IPS-NIHi7 (cell line): ENCODE measurements around the gene ABCC4.

Source experiments
- DNase-seq: peaks from one replicate; pipeline ENCODE4 v3.0.0; 2012; ENCODE audit warnings: mixed read lengths; ENCODE audit errors: extremely low spot score

The ABCC4 gene, protein sequence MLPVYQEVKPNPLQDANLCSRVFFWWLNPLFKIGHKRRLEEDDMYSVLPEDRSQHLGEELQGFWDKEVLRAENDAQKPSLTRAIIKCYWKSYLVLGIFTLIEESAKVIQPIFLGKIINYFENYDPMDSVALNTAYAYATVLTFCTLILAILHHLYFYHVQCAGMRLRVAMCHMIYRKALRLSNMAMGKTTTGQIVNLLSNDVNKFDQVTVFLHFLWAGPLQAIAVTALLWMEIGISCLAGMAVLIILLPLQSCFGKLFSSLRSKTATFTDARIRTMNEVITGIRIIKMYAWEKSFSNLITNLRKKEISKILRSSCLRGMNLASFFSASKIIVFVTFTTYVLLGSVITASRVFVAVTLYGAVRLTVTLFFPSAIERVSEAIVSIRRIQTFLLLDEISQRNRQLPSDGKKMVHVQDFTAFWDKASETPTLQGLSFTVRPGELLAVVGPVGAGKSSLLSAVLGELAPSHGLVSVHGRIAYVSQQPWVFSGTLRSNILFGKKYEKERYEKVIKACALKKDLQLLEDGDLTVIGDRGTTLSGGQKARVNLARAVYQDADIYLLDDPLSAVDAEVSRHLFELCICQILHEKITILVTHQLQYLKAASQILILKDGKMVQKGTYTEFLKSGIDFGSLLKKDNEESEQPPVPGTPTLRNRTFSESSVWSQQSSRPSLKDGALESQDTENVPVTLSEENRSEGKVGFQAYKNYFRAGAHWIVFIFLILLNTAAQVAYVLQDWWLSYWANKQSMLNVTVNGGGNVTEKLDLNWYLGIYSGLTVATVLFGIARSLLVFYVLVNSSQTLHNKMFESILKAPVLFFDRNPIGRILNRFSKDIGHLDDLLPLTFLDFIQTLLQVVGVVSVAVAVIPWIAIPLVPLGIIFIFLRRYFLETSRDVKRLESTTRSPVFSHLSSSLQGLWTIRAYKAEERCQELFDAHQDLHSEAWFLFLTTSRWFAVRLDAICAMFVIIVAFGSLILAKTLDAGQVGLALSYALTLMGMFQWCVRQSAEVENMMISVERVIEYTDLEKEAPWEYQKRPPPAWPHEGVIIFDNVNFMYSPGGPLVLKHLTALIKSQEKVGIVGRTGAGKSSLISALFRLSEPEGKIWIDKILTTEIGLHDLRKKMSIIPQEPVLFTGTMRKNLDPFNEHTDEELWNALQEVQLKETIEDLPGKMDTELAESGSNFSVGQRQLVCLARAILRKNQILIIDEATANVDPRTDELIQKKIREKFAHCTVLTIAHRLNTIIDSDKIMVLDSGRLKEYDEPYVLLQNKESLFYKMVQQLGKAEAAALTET (N-terminal part only)

DNA sequence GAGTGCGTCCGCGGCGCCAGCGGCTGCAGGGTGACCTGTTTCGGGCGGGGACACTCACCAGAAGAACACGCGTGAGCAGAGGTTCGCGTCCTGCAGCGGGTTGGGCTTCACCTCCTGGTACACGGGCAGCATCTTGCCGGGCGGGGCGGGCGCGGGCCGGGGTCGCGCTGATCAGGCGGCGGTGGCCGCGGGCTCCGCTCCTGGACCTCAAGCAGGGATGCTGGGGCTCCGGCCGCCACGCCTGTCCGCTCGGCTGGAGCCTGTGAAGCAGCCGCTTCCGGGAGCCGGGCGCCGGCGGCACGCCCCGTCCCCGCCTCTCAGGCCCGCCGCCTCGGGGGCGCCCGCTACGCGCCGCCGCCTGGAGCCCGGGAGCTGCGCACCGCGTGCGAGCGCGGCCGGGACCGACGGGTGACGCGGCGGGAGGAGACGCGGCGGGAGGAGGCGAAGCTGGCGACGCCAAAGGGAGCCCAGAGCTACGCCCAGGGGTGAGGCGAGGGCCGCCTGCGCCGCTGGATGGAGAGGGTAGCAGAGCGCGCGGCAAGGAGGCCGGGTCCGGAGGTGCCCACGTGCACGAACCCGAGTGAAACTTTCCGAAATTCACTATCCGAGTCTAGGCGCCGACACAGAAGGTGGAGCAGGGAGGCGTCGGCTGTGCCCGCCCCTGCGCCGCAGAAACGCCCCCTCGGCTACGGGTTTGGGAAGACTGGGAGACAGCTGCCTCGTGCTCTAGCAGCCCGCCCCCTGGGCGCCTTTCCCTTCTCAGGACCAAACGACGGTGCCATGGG is at the start of gene ABCC4:
Gene ABCC4 (minus strand): TSS at position 269 of the 785 bp plus-strand sequence. CDS start 137 bp downstream, at position 132.
- peak; percentile 86 for DNase-seq

GRCh38 chr13:95349267-95349666 is 48.0 kb upstream of the ABCC4 start:
- no peak for DNase-seq

- DNase-seq = no peak
Measured at GRCh38 chr13:95343944-95344343, 42.7 kb upstream of the ABCC4 start.

DNA sequence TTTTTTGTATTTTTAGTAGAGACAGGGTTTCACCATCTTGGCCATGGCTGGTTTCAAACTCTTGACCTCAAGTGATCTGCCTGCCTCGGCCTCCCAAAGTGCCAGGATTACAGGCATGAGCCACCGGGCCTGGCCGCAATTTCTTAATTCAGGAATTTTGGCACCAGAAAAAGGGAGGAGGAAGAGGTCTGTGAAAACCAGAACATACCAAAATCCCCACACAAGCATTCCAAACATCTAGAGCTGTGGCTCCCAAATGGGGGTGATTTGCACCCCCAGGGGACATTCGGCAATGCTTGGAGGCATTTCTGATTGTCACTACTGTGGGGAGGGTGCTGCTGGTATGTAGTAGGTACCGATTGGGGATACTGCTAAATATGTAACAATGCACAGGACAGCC is 40.2 kb upstream of the ABCC4 start:
- DNase-seq = no peak

DNA sequence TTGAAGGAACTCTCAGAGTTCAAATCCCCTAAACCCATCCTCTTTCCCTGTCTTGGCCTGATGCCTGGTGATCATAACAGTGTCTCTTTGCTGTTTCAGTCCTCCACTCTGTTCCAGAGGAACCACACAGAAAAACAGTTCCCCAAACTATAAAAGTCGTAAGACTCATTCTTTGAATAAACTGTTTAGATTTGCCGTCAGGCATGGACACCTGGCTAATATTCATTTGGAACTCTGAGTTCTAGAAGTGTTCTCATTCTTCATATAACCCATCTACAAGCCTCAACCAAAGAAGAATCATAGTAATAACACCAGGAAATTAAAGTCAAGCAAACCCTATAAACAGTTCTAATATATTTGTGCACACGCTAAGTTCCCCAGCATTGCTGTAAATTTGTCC is 37.7 kb upstream of the ABCC4 start:
- DNase-seq = no peak

- no peak for DNase-seq
Measured at GRCh38 chr13:95337597-95337996, 36.3 kb upstream of the ABCC4 start.

DNA sequence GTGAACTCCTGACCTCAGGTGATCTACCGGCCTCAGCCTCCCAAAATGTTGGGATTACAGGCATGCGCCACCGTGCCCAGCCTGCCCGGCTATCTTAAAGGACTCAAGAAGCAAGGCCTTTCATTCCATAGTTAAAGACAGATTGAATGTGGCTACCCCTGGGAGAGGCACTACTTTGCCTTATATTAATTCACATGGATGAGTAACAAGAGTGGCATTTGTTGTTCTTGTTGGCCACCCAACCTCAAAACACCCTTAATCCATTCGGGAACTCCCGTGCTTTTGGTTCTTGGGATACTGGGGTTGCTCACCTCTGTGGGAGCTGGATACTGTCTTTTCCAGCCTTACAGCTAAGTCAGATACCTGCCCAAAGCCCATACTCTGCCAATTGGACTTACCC is 34.4 kb upstream of the ABCC4 start:
- DNase-seq = no peak

DNA sequence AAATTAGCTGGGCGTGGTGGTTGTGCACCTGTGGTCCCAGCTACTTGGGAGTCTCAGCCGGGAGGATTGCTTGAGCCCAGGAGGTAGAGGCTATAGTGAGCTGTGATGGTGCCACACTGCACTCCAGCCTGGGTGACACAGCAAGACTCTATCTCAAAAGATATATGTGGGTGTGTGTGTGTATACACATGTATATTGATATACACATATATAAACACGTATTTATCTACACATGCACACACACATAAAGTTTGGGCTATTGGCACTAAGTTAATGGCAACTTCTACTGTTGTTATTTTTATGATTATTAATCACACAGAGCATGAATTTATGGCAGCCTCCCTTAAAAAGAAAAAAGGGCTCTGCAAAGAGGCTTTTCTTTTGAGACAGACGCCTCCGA is 27.1 kb upstream of the ABCC4 start:
- no peak for DNase-seq

DNA sequence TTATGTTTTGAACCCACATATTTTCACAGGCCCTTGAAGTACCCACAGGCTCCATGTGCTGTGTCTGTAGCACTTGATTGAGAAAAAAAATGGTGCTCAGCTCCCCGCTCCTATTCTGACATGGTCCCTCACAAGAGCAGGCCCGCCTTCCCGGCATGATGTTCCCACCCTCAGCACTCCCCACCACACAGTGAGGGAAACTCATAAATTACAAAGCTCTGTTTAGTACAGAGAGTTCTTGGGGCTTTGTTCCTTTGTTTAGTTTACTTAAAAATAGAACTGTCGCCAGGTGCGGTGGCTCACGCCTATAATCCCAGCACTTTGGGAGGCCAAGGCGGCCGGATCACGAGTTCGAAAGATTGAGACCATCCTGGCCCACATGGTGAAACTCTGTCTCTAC is 25.9 kb upstream of the ABCC4 start:
- no peak for DNase-seq

- DNase-seq = no peak
Measured at GRCh38 chr13:95326695-95327094, 25.4 kb upstream of the ABCC4 start.

GRCh38 chr13:95325485-95325884 is 24.2 kb upstream of the ABCC4 start:
- no peak for DNase-seq

DNA sequence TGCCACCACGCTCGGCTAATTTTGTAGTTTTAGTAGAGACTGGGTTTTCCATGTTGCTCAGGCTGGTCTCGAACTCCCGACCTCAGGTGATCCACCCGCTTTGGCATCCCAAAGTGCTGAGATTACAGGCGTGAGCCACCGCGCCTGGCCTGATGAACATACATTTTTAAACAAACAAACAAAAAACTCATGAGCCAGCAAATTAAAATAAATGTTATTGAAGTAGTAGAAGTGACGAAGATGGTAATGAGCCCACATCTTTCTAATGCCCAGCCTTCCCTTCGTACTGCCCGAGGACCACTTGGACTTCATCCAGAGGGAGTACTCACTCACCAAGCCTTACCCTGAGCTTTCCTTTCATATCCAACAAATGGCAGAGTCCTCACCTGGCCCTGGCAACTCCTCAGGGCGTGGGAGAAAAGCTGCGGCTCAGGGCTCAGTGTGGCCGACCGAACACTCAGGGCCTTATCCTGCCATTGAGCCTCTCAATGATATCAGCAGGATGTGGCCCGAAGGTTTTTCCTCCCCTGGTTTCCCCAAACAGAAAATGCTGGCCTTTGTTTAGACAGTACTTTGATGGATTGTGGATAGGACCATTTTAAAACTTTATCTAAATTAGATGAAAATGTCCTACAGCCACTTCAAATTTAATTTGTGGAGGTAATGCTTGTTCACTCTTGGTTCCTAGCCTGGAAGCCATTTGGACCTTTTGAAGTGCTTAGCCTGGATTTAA is 22.8 kb upstream of the ABCC4 start:
- DNase-seq = no peak

GRCh38 chr13:95319551-95320274 is 18.5 kb upstream of the ABCC4 start:
- DNase-seq = no peak

- DNase-seq = no peak
Measured at GRCh38 chr13:95317039-95317989, 16.1 kb upstream of the ABCC4 start.

GRCh38 chr13:95315752-95316151 is 14.5 kb upstream of the ABCC4 start:
- DNase-seq = no peak

GRCh38 chr13:95307507-95307906 is 6.3 kb upstream of the ABCC4 start:
- no peak for DNase-seq

DNA sequence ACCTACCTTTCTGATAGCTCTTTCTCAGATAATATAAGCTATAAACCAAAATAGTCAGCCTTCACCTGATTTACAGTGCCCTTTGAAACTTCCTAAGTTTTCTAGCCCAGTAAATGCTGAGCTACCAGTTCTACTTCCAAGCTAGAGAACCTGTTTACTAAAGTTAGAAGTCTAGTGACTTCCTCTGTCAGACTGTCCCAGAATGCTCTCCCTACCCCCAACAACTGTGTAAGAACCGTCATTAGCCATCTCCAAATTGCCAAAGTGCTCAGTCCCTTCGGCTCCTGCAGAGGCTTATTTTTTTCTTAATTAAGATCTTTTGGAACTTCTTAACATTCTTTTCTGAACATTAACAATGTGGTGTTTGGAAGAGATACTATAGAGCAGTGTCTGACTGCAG is 3.2 kb upstream of the ABCC4 start:
- DNase-seq = no peak

DNA sequence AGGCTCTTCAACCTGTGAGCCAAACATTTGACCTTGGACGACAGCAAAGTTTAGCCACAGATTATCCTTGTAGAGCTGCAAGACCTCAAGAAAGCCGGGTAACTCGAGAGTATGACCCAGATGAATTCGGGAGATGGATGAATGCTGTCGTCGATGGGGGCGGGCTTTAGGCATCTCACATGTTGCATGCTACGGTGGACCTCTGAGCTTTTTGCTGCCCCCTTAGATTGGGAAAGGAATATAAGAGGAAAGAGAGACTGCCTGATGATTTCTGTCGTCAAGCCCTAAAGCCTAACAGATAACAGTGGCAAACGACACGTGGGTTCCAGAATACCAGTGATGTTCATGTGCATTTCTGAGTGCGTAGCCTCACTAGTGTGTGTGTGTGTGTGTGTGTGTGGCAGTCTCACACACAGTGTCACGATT is 730 bp upstream of the ABCC4 start:
- DNase-seq = peak; percentile 51
